GM12878 (cell line): ENCODE results near the gene KIF1C. TPM values are rescaled to one million over a fixed set of nuclear protein-coding genes. Genes with fewer than 3 reads are reported as not detected.

Source experiments
- ATAC-seq: fragments of 200-7000 bp; cut with Tn5 transposase; 3 replicates; pipeline ENCODE4 v1.9.1; 2020; ENCODE audit warnings: mild to moderate bottlenecking, moderate library complexity
- BruUV-seq: library from RNA; stranded (reverse); fragments of 400-500 nt; replicated peaks from 2 replicates; lab custom pipeline; 2021; lab: Mats Ljungman, UMichigan
- CTCF ChIA-PET: fragments of 300-600 bp; sonication (Branson Sonifier 250); formaldehyde crosslinking; extraction: SDS; loops from one replicate; lab custom pipeline; 2021; ENCODE audit warnings: inconsistent platforms; lab: Yijun Ruan, JAX
- POLR2A ChIA-PET: fragments of 350-600 bp; formaldehyde crosslinking; extraction: SDS; loops from one replicate; lab custom pipeline; 2021; ENCODE audit warnings: inconsistent platforms; lab: Charles Lee
- RAD21 ChIA-PET: fragments of 300-600 bp; sonication (Branson Sonifier 250); formaldehyde crosslinking; loops from one replicate; lab custom pipeline; 2023; ENCODE audit warnings: antibody characterized with exemption; ENCODE audit not compliant: unreplicated experiment; lab: Charles Lee
- SMC1A ChIA-PET: fragments of 300-600 bp; sonication (Branson Sonifier 250); formaldehyde crosslinking; loops from one replicate; lab custom pipeline; 2023; ENCODE audit not compliant: unreplicated experiment, uncharacterized antibody; lab: Charles Lee
- DNase-seq: peaks from one replicate; pipeline ENCODE4 v3.0.0-alpha.2; 2011; ENCODE audit warnings: low read depth, low spot score
- FAIRE-seq: peaks from 3 replicates; lab custom pipeline; 2011; peaks lifted over from hg19 to GRCh38; lab: Jason Lieb, UNC
- H2AFZ ChIP-seq: 2 replicates; pipeline ENCODE4 v1.6.0; 2011; ENCODE audit warnings: low read depth, low read length, control low read depth; ENCODE audit not compliant: control insufficient read depth
- H3K27ac ChIP-seq: 2 replicates; pipeline ENCODE4 v1.5.1; 2011; ENCODE audit warnings: control low read depth; ENCODE audit not compliant: control insufficient read depth, insufficient read depth
- H3K27me3 ChIP-seq, 2 experiments: replicated peaks in 1 of 2; 2 replicates each; pipeline versions ENCODE4 v1.6.0 to v1.6.1; 2011; ENCODE audit warnings: low read length in 1 of 2; ENCODE audit not compliant: control insufficient read depth in 2 of 2, insufficient read depth in 2 of 2
- H3K36me3 ChIP-seq, 2 experiments: 2 replicates each; pipeline ENCODE4 v1.5.1; 2011; ENCODE audit warnings: low read length in 1 of 2; ENCODE audit not compliant: control insufficient read depth in 2 of 2, insufficient read depth in 2 of 2
- H3K4me1 ChIP-seq: 2 replicates; pipeline ENCODE4 v1.6.1; 2011; ENCODE audit warnings: mild to moderate bottlenecking, low read length, moderate library complexity, mixed read lengths; ENCODE audit not compliant: control insufficient read depth, insufficient read depth
- H3K4me2 ChIP-seq: 2 replicates; pipeline ENCODE4 v1.6.0; 2011; ENCODE audit warnings: control low read depth; ENCODE audit not compliant: control insufficient read depth, insufficient read depth
- H3K4me3 ChIP-seq: fragments of 200-600 bp; sonication (generic); 2 replicates; pipeline ENCODE4 v1.5.1; 2016
- H3K79me2 ChIP-seq: 2 replicates; pipeline ENCODE4 v1.6.0; 2011; ENCODE audit warnings: low read length; ENCODE audit not compliant: control insufficient read depth, insufficient read depth
- H3K9ac ChIP-seq: 2 replicates; pipeline ENCODE4 v1.8.0; 2011; ENCODE audit warnings: low read length, control low read depth, mixed read lengths; ENCODE audit not compliant: control insufficient read depth, insufficient read depth
- H3K9me3 ChIP-seq: replicated peaks from 3 replicates; pipeline ENCODE4 v1.5.1; 2011; ENCODE audit warnings: mild to moderate bottlenecking, low read length; ENCODE audit not compliant: control insufficient read depth, insufficient read depth
- H4K20me1 ChIP-seq: 2 replicates; pipeline ENCODE4 v1.6.0; 2011; ENCODE audit not compliant: control insufficient read depth, insufficient read depth
- PRDM15 ChIP-seq: fragments of 450-650 bp; formaldehyde crosslinking; IDR thresholded peaks from 2 replicates; pipeline ENCODE4 v1.4.0; 2020; ENCODE audit warnings: mild to moderate bottlenecking, moderate library complexity
- SRF ChIP-seq, 2 experiments: IDR thresholded peaks; 2 replicates each; pipeline ENCODE4 v1.6.1; 2011; ENCODE audit warnings: low read depth in 2 of 2, low read length in 2 of 2, mild to moderate bottlenecking in 1 of 2, moderate library complexity in 1 of 2
- TCF3 ChIP-seq: IDR thresholded peaks from 2 replicates; pipeline ENCODE4 v1.6.1; 2012; ENCODE audit warnings: low read depth, mild to moderate bottlenecking, low read length, borderline replicate concordance; ENCODE audit not compliant: insufficient read depth
- WGBS: methylation state at CpG from one replicate; pipeline ENCODE4 v1.1.6; 2016; ENCODE audit warnings: low lambda C conversion rate; ENCODE audit not compliant: insufficient replicate concordance, insufficient coverage; ENCODE audit errors: missing lambda C conversion rate; 5-methylcytosine and 5-hydroxymethylcytosine counted together
- in situ Hi-C: fragments of 300-500 bp; cut with MboI; formaldehyde crosslinking; loops from 9 replicates; pipeline ENCODE4 v1.14.3; 2018; ENCODE audit warnings: mixed read lengths
- intact Hi-C: fragments of 100-400 bp; cut with micrococcal nuclease; formaldehyde crosslinking; loops from one replicate; pipeline ENCODE4 v1.14.2; 2022; ENCODE audit not compliant: unreplicated experiment
- polyA plus RNA-seq, 11 experiments: library from polyadenylated mRNA; depleted of rRNA in 4 of 11; unstranded in 6 of 11; stranded (reverse) in 5 of 11; fragments of >200 nt; fragmentation: Nextera tagmentation in 4 of 11; fragmentation: Illumina TruSeq in 1 of 11; extraction: Ambion mirVana in 4 of 11; extraction: Trizol in 1 of 11; gene quantifications; 1 replicate in 1 of 11; 2 replicates in 10 of 11; pipeline versions ENCODE4 v1.2.1 to v1.2.3, GENCODE V29; 2011 to 2016; ENCODE audit warnings: inconsistent platforms in 2 of 11, missing spikeins in 2 of 11, low read depth in 1 of 11
- total RNA-seq, 4 experiments: library from RNA; depleted of rRNA in 3 of 4; stranded (reverse); fragments of >200 nt in 3 of 4; fragmentation: Illumina TruSeq in 1 of 4; extraction: Trizol in 1 of 4; gene quantifications; 2 replicates each; pipeline versions ENCODE4 v1.2.1 to v1.2.3, GENCODE V29; 2013 to 2021

KIF1C gene
- total and polyA plus RNA-seq, 10 of the 15 experiments (the other 5 are each of a cell fraction or from before 2014, with no cell fraction given) = 1.4 to 65.9 (median 21.1) TPM

DNA sequence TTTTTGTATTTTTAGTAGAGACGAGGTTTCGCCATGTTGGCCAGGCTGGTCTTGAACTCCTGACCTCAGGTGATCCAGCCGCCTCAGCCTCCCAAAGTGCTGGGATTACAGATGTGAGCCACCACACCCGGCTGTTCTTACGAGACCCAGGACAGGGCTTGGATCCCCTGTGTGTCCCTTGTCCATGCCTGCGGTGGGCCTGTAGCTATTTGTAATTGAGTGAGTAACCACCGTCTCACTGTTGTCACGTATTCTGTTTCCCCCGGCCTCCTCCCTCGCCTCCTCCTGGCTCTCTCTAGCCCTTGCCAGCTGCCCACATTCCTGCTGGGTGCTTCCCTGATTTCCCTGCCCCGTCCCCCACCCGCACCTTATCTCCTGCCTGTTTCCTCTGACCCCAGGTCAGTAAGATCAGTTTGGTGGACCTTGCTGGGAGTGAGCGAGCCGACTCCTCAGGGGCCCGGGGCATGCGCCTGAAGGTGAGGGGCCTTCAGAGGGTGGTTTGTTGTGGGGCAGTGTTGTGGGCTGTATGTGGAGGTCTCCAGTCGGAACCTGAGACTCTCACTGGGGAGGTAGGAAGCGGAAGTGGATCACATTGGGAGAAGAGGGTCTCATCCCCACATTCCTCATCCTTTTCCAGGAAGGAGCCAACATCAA, 5.6 kb downstream of the KIF1C start:
- WGBS = 97% methylated on average over 18 of the region's 18 CpGs
- no TSS peak for BruUV-seq
- in situ Hi-C loops = no loop called here
- SMC1A ChIA-PET = interaction anchor here (0.9 kb wide), 1 partner anchor 59 kb away, joined by 3 read pairs; no protein-coding TSS in a partner anchor
- POLR2A ChIA-PET = no interaction called here
- no peak overlapping the region for H3K4me3 ChIP-seq
- H3K9me3 ChIP-seq = no peaks in the 10 kb centered on the region
- H3K4me1 ChIP-seq = peaks cover 7% of the 10 kb centered on the region
- no peak for DNase-seq
- peaks cover 19% of the 10 kb centered on the region for H3K79me2 ChIP-seq
- no peak overlapping the region for H3K27ac ChIP-seq
- H4K20me1 ChIP-seq = no peaks in the 10 kb centered on the region
- intact Hi-C loops = no loop called here
- no peak for FAIRE-seq
- H3K9ac ChIP-seq = no peak overlapping the region
- RAD21 ChIA-PET = no interaction called here
- no peaks in the 10 kb centered on the region for H3K27me3 ChIP-seq
- no peak overlapping the region for H3K4me2 ChIP-seq
- CTCF ChIA-PET = no interaction called here
- no peak overlapping the region for H2AFZ ChIP-seq
- peaks cover 35 to 40% of the 10 kb centered on the region in 2 experiments for H3K36me3 ChIP-seq
- TF ChIP-seq PRDM15 (CRISPR knock-in tag) = no peak
- no peak for TF ChIP-seq TCF3
- no peak for TF ChIP-seq SRF (IDR thresholded peaks at IDR 0.05; ENCODE audit: low read depth in 2 of 2, low read length in 2 of 2)
- no peak for ATAC-seq
